SK-N-SH (cell line): ENCODE data around the gene CIROP. TPM values are rescaled to one million over a fixed set of nuclear protein-coding genes. Genes with fewer than 3 reads are reported as not detected.

Experiments used
- CHD2 ChIP-seq: fragments of 150-350 bp; IDR thresholded peaks from 2 replicates; pipeline ENCODE4 v1.6.1; 2018; ENCODE audit warnings: low read length; ENCODE audit not compliant: partially characterized antibody
- ELF1 ChIP-seq: IDR thresholded peaks from 2 replicates; pipeline ENCODE4 v1.4.0; 2012
- EP300 ChIP-seq, 2 experiments: IDR thresholded peaks; 2 replicates each; pipeline versions ENCODE4 v1.4.0 to v1.6.1; 2012; ENCODE audit warnings: borderline replicate concordance in 1 of 2, low read depth in 1 of 2, low read length in 1 of 2
- FOXJ3 ChIP-seq: sonication (generic); formaldehyde crosslinking; IDR thresholded peaks from 2 replicates; pipeline ENCODE4 v1.5.1; 2020; ENCODE audit warnings: mild to moderate bottlenecking, missing genetic modification reagents
- GABPA ChIP-seq: IDR thresholded peaks from 2 replicates; pipeline ENCODE4 v1.4.0; 2012; ENCODE audit warnings: low read depth, mild to moderate bottlenecking
- GATA2 ChIP-seq: sonication (generic); formaldehyde crosslinking; IDR thresholded peaks from 2 replicates; pipeline ENCODE4 v1.5.0; 2020; ENCODE audit warnings: mild to moderate bottlenecking, missing genetic modification reagents
- IRF3 ChIP-seq: fragments of 150-350 bp; IDR thresholded peaks from 2 replicates; pipeline ENCODE4 v1.6.1; 2016; ENCODE audit warnings: mild to moderate bottlenecking, low read depth, low read length
- MAX ChIP-seq: IDR thresholded peaks from 2 replicates; pipeline ENCODE4 v1.4.0; 2012; ENCODE audit warnings: low read depth
- MEF2A ChIP-seq: IDR thresholded peaks from 2 replicates; pipeline ENCODE4 v1.4.0; 2012; ENCODE audit warnings: low read depth, borderline replicate concordance
- NFIC ChIP-seq: IDR thresholded peaks from 2 replicates; pipeline ENCODE4 v1.4.0; 2012; ENCODE audit warnings: borderline replicate concordance
- REST ChIP-seq: IDR thresholded peaks from 2 replicates; pipeline ENCODE4 v1.6.1; 2012; ENCODE audit warnings: mild to moderate bottlenecking, low read depth, low read length, moderate library complexity
- RFX5 ChIP-seq: IDR thresholded peaks from 2 replicates; pipeline ENCODE4 v1.6.1; 2012; ENCODE audit warnings: mild to moderate bottlenecking, improper control_type of control experiment, low read length
- SMC3 ChIP-seq: IDR thresholded peaks from 2 replicates; pipeline ENCODE4 v1.6.1; 2012; ENCODE audit warnings: low read depth, low read length, improper control_type of control experiment
- TCF12 ChIP-seq: IDR thresholded peaks from 2 replicates; pipeline ENCODE4 v1.4.0; 2012
- USF1 ChIP-seq: IDR thresholded peaks from 2 replicates; pipeline ENCODE4 v1.4.0; 2012; ENCODE audit warnings: low read depth, borderline replicate concordance
- USF2 ChIP-seq: fragments of 150-350 bp; IDR thresholded peaks from 2 replicates; pipeline ENCODE4 v1.6.1; 2017; ENCODE audit warnings: antibody characterized with exemption, low read length, low read depth, borderline replicate concordance
- YY1 ChIP-seq: IDR thresholded peaks from 2 replicates; pipeline ENCODE4 v1.4.0; 2012; ENCODE audit warnings: low read depth, mild to moderate bottlenecking
- polyA plus RNA-seq, 3 experiments: library from polyadenylated mRNA; depleted of rRNA; stranded (reverse); fragments of >200 nt; gene quantifications; 2 replicates each; pipeline ENCODE4 v1.2.3, GENCODE V29; 2012

CIROP gene
- polyA plus RNA-seq, 1 of the 3 experiments (the other 2 are of a cell fraction), result not detected

- no peak; the same call in 1 of the 2 replicates for TF ChIP-seq ELF1
- no peak for TF ChIP-seq MEF2A
- no peak for TF ChIP-seq GATA2 (CRISPR knock-in tag)
- TF ChIP-seq CHD2, result peak; percentile 9
- TF ChIP-seq SMC3, result no peak
- TF ChIP-seq EP300 (IDR thresholded peaks at IDR 0.05; ENCODE audit: borderline replicate concordance in 1 of 2, low read depth in 1 of 2, low read length in 1 of 2), result 0 out of 4 replicates have a peak, but pooled peaks of 1 of the 2 experiments have one; percentile 19
- TF ChIP-seq NFIC, result no peak
- TF ChIP-seq USF2, result no peak
- TF ChIP-seq FOXJ3 (CRISPR knock-in tag), result no peak
- TF ChIP-seq YY1, result peak; percentile 92
- peak; percentile 23; the same call in 1 of the 2 replicates for TF ChIP-seq TCF12
- no peak for TF ChIP-seq REST
- no peak for TF ChIP-seq USF1
- TF ChIP-seq RFX5, result no peak
- no peak for TF ChIP-seq GABPA
- no peak for TF ChIP-seq IRF3
- peak; percentile 61; the same call in 1 of the 2 replicates for TF ChIP-seq MAX
Observed at GRCh38 chr14:23071244-23071920, 33.4 kb downstream of the CIROP start (continued).
